ENCODE data around the gene FHIP2A.
"Not testable (repeated sequence)": the region's sequence is repeated elsewhere in the genome, so short reads cannot be mapped to it uniquely, and the experiment has no call there.

Gene FHIP2A

GRCh38 chr10:114821293-114821914, at the start of gene FHIP2A:
TSS of gene FHIP2A (plus strand) at chr10:114821780. CDS start at chr10:114822079, 299 bp downstream.
- DNase-seq: peak; percentile 71

- DNase-seq: no peak
Observed at GRCh38 chr10:114772496-114773196, 48.9 kb upstream of the FHIP2A start.

GRCh38 chr10:114773197-114773532, 48.4 kb upstream of the FHIP2A start:
- no peak for DNase-seq

- not testable (repeated sequence) for DNase-seq
Observed at GRCh38 chr10:114775082-114775481, 46.5 kb upstream of the FHIP2A start.

- no peak for DNase-seq
Observed at GRCh38 chr10:114777415-114777814, 44.2 kb upstream of the FHIP2A start.

GRCh38 chr10:114779803-114780576, 41.6 kb upstream of the FHIP2A start:
- no peak for DNase-seq

GRCh38 chr10:114780577-114781184, 40.9 kb upstream of the FHIP2A start:
- DNase-seq: no peak

GRCh38 chr10:114782666-114783065, 38.9 kb upstream of the FHIP2A start:
- no peak for DNase-seq

- DNase-seq: no peak
Observed at GRCh38 chr10:114783686-114784085, 37.9 kb upstream of the FHIP2A start.

- DNase-seq: not testable (repeated sequence)
Observed at GRCh38 chr10:114786492-114786891, 35.1 kb upstream of the FHIP2A start.

GRCh38 chr10:114787131-114787530, 34.4 kb upstream of the FHIP2A start:
- not testable (repeated sequence) for DNase-seq

GRCh38 chr10:114791768-114792167, 29.8 kb upstream of the FHIP2A start:
- DNase-seq: no peak

- no peak for DNase-seq
Observed at GRCh38 chr10:114795039-114795438, 26.5 kb upstream of the FHIP2A start.

GRCh38 chr10:114800361-114800760, 21.2 kb upstream of the FHIP2A start:
- DNase-seq: no peak

GRCh38 chr10:114801411-114801813, 20.2 kb upstream of the FHIP2A start:
- DNase-seq: no peak

- DNase-seq: no peak
Observed at GRCh38 chr10:114802177-114802576, 19.4 kb upstream of the FHIP2A start.

- DNase-seq: no peak
Observed at GRCh38 chr10:114806562-114807391, 14.8 kb upstream of the FHIP2A start.

- no peak for DNase-seq
Observed at GRCh38 chr10:114808982-114809381, 12.6 kb upstream of the FHIP2A start.

GRCh38 chr10:114810926-114811325, 10.7 kb upstream of the FHIP2A start:
- DNase-seq: no peak

GRCh38 chr10:114811862-114812261, 9.7 kb upstream of the FHIP2A start:
- DNase-seq: no peak

GRCh38 chr10:114815791-114816190, 5.8 kb upstream of the FHIP2A start:
- DNase-seq: no peak

GRCh38 chr10:114816308-114816707, 5.3 kb upstream of the FHIP2A start:
- DNase-seq: no peak

- DNase-seq: no peak
Observed at GRCh38 chr10:114819322-114819721, 2.3 kb upstream of the FHIP2A start.

Measured in 8988T (cell line).